H1 (cell line): ENCODE measurements around the gene SPATS2L. TPM values are rescaled to one million over a fixed set of nuclear protein-coding genes. Genes with fewer than 3 reads are reported as not detected.
A peak's percentile ranks its signal among the peaks of the same experiment; 100 is the strongest.

Experiments used
- CTCF ChIA-PET: fragments of 300-600 bp; sonication (Branson Sonifier 250); formaldehyde crosslinking; loops from one replicate; lab custom pipeline; 2021; ENCODE audit not compliant: partially characterized antibody; lab: Charles Lee
- POLR2A ChIA-PET: fragments of 300-600 bp; sonication (Branson Sonifier 250); formaldehyde crosslinking; loops from one replicate; lab custom pipeline; 2021; ENCODE audit warnings: inconsistent platforms; ENCODE audit not compliant: partially characterized antibody; lab: Charles Lee
- DNase-seq, 2 experiments: peaks; one replicate each; pipeline versions ENCODE4 v3.0.0 to v3.0.0-alpha.2; 2010 to 2022; ENCODE audit warnings: low spot score in 2 of 2, low read depth in 1 of 2, mixed read lengths in 1 of 2
- FAIRE-seq: peaks from 2 replicates; lab custom pipeline; 2011; peaks lifted over from hg19 to GRCh38; lab: Jason Lieb, UNC
- H2AFZ ChIP-seq: 2 replicates; pipeline ENCODE4 v1.8.1; 2012; ENCODE audit warnings: low read length, inconsistent platforms
- H2AK5ac ChIP-seq: 2 replicates; pipeline ENCODE4 v1.6.1; 2013; ENCODE audit warnings: low read depth, low read length
- H2BK120ac ChIP-seq: replicated peaks from 2 replicates; pipeline ENCODE3; 2013; ENCODE audit warnings: low read depth, low read length, inconsistent platforms
- H2BK12ac ChIP-seq: 2 replicates; pipeline ENCODE4 v1.6.1; 2013; ENCODE audit warnings: low read depth, low read length
- H2BK15ac ChIP-seq: 2 replicates; pipeline ENCODE4 v1.6.1; 2013; ENCODE audit warnings: low read length
- H2BK20ac ChIP-seq: 2 replicates; pipeline ENCODE4 v1.6.1; 2013; ENCODE audit warnings: low read length
- H2BK5ac ChIP-seq: 2 replicates; pipeline ENCODE4 v1.6.1; 2013; ENCODE audit warnings: low read depth, low read length
- H3K14ac ChIP-seq: 2 replicates; pipeline ENCODE4 v1.6.1; 2013; ENCODE audit warnings: inconsistent platforms; ENCODE audit not compliant: insufficient read length
- H3K18ac ChIP-seq: 2 replicates; pipeline ENCODE4 v1.6.1; 2013; ENCODE audit warnings: low read length; ENCODE audit errors: extremely low read depth
- H3K23ac ChIP-seq: 2 replicates; pipeline ENCODE4 v1.6.1; 2013; ENCODE audit warnings: inconsistent platforms; ENCODE audit not compliant: insufficient read length
- H3K23me2 ChIP-seq: 2 replicates; pipeline ENCODE4 v1.6.1; 2013; ENCODE audit warnings: low read depth, low read length
- H3K27ac ChIP-seq: 2 replicates; pipeline ENCODE4 v1.6.1; 2011; ENCODE audit warnings: low read depth, low read length, inconsistent platforms
- H3K27me3 ChIP-seq, 4 experiments: replicated peaks in 1 of 4; 1 replicate in 1 of 4; 2 replicates in 3 of 4; pipeline versions ENCODE4 v1.6.1 to v1.8.1; 2011 to 2013; ENCODE audit warnings: low read length in 3 of 4, mild to moderate bottlenecking in 3 of 4, inconsistent platforms in 2 of 4, mixed read lengths in 2 of 4, moderate library complexity in 1 of 4; ENCODE audit not compliant: control insufficient read depth in 3 of 4, insufficient read depth in 3 of 4; ENCODE audit errors: extremely low read depth in 1 of 4
- H3K36me3 ChIP-seq, 4 experiments: 2 replicates each; pipeline versions ENCODE4 v1.6.1 to v1.8.1; 2011 to 2013; ENCODE audit warnings: mild to moderate bottlenecking in 4 of 4, low read length in 3 of 4, moderate library complexity in 2 of 4, control low read depth in 1 of 4, inconsistent platforms in 1 of 4; ENCODE audit not compliant: insufficient read depth in 4 of 4, control insufficient read depth in 2 of 4
- H3K4ac ChIP-seq: replicated peaks from 2 replicates; pipeline ENCODE3; 2013; ENCODE audit warnings: low read length, low read depth, mixed read lengths, inconsistent platforms; ENCODE audit not compliant: insufficient read length
- H3K4me1 ChIP-seq, 4 experiments: replicated peaks in 1 of 4; 1 replicate in 1 of 4; 2 replicates in 3 of 4; pipeline versions ENCODE4 v1.6.1 to v1.8.1; 2011 to 2013; ENCODE audit warnings: low read length in 3 of 4, inconsistent platforms in 2 of 4, mixed read lengths in 1 of 4; ENCODE audit not compliant: insufficient read depth in 4 of 4, control insufficient read depth in 3 of 4
- H3K4me2 ChIP-seq, 2 experiments: 2 replicates each; pipeline versions ENCODE4 v1.6.1 to v1.8.1; 2011 to 2013; ENCODE audit warnings: low read depth in 2 of 2, low read length in 2 of 2, control low read depth in 1 of 2, inconsistent platforms in 1 of 2, mild to moderate bottlenecking in 1 of 2; ENCODE audit not compliant: insufficient read depth in 1 of 2
- H3K4me3 ChIP-seq, 4 experiments: fragments of 200-600, 300-600 bp in 1 of 4; sonication (generic), shearing (Covaris generic), sonication (Bioruptor Twin) in 1 of 4; 2 replicates each; pipeline versions ENCODE4 v1.5.1 to v1.8.1; 2011 to 2016; ENCODE audit warnings: low read length in 4 of 4, low read depth in 3 of 4, control low read depth in 2 of 4, inconsistent platforms in 2 of 4, mild to moderate bottlenecking in 2 of 4, mixed read lengths in 1 of 4, moderate library complexity in 1 of 4; ENCODE audit not compliant: insufficient read depth in 2 of 4; ENCODE audit errors: extremely low read depth in 1 of 4
- H3K56ac ChIP-seq: replicated peaks from 2 replicates; pipeline ENCODE3; 2013; ENCODE audit warnings: low read depth, mild to moderate bottlenecking, mixed read lengths, low read length, inconsistent platforms; ENCODE audit not compliant: insufficient read length
- H3K79me1 ChIP-seq: 2 replicates; pipeline ENCODE4 v1.6.1; 2013; ENCODE audit warnings: low read depth, low read length, control low read depth
- H3K79me2 ChIP-seq, 2 experiments: 2 replicates each; pipeline versions ENCODE4 v1.6.1 to v1.8.1; 2012 to 2013; ENCODE audit warnings: low read length in 2 of 2, mild to moderate bottlenecking in 2 of 2, inconsistent platforms in 1 of 2; ENCODE audit not compliant: insufficient read depth in 2 of 2, control insufficient read depth in 1 of 2
- H3K9ac ChIP-seq, 4 experiments: replicated peaks in 1 of 4; 1 replicate in 1 of 4; 2 replicates in 3 of 4; pipeline versions ENCODE4 v1.6.1 to v1.8.1; 2011 to 2013; ENCODE audit warnings: low read depth in 3 of 4, low read length in 3 of 4, control low read depth in 2 of 4, mild to moderate bottlenecking in 2 of 4, moderate library complexity in 2 of 4, inconsistent platforms in 1 of 4; ENCODE audit errors: extremely low read depth in 1 of 4
- H3K9me3 ChIP-seq, 2 experiments: 2 replicates each; pipeline versions ENCODE4 v1.6.1 to v1.8.1; 2012 to 2013; ENCODE audit warnings: mild to moderate bottlenecking in 2 of 2, moderate library complexity in 2 of 2, control low read depth in 1 of 2, inconsistent platforms in 1 of 2, low read depth in 1 of 2, low read length in 1 of 2, mixed read lengths in 1 of 2; ENCODE audit not compliant: insufficient read depth in 2 of 2
- H4K20me1 ChIP-seq, 2 experiments: replicated peaks in 1 of 2; 2 replicates each; pipeline versions ENCODE3 to v1.8.1; 2011 to 2013; ENCODE audit warnings: inconsistent platforms in 2 of 2, low read length in 2 of 2, mild to moderate bottlenecking in 1 of 2; ENCODE audit not compliant: insufficient read depth in 2 of 2, control insufficient read depth in 1 of 2
- H4K5ac ChIP-seq: 2 replicates; pipeline ENCODE4 v1.6.1; 2013; ENCODE audit warnings: low read length, low read depth, mixed read lengths, inconsistent platforms; ENCODE audit not compliant: insufficient read length
- H4K8ac ChIP-seq: 2 replicates; pipeline ENCODE4 v1.8.0; 2013; ENCODE audit warnings: mild to moderate bottlenecking, moderate library complexity, low read length, inconsistent platforms; ENCODE audit not compliant: insufficient read depth; ENCODE audit errors: extremely low read depth
- H4K91ac ChIP-seq: replicated peaks from 2 replicates; pipeline ENCODE3; 2013; ENCODE audit warnings: low read length, mixed read lengths, inconsistent platforms; ENCODE audit not compliant: insufficient read length
- NRF1 ChIP-seq: IDR thresholded peaks from 2 replicates; pipeline ENCODE4 v1.6.1; 2011; ENCODE audit warnings: mild to moderate bottlenecking, low read depth, low read length, improper control_type of control experiment
- PHF8 ChIP-seq: fragments of 200-600 bp; sonication (generic); conservative IDR thresholded peaks from 2 replicates; pipeline ENCODE4 v1.7.1; 2012; ENCODE audit warnings: low read depth, mild to moderate bottlenecking, inconsistent platforms, low read length, moderate library complexity
- SIRT6 ChIP-seq: IDR thresholded peaks from one replicate; pipeline ENCODE4 v1.7.1; 2012; ENCODE audit warnings: low read length, inconsistent platforms
- WGBS, 2 experiments: shearing (Covaris generic) in 1 of 2; methylation state at CpG; one replicate each; pipeline versions ENCODE4 v1.1.6 to v1.1.7; 2013 to 2015; ENCODE audit warnings: low lambda C conversion rate in 2 of 2, mixed read lengths in 2 of 2, inconsistent platforms in 1 of 2, low coverage in 1 of 2, missing lambda C conversion rate in 1 of 2; ENCODE audit not compliant: insufficient replicate concordance in 2 of 2, insufficient coverage in 1 of 2, insufficient read length in 1 of 2; ENCODE audit errors: extremely low coverage in 1 of 2, missing lambda C conversion rate in 1 of 2; 5-methylcytosine and 5-hydroxymethylcytosine counted together
- polyA plus RNA-seq, 7 experiments: library from polyadenylated mRNA; depleted of rRNA in 3 of 7; stranded (reverse) in 5 of 7; unstranded in 2 of 7; fragments of >200 nt in 5 of 7; fragments of 200-250 nt in 2 of 7; gene quantifications; 1 replicate in 5 of 7; 2 replicates in 1 of 7; 4 replicates in 1 of 7; pipeline versions ENCODE4 v1.2.1 to v1.2.3, GENCODE V29; 2011 to 2013; ENCODE audit warnings: missing spikeins in 2 of 7, mixed read lengths in 2 of 7
- total RNA-seq: library from RNA; stranded (reverse); fragmentation: NEBNext Ultra II Directional; extraction: Animal tissue kit (Norgen Biotek cat#: 25700); gene quantifications from 2 replicates; pipeline ENCODE4 v1.2.1, GENCODE V29; 2021
- TF ChIP-seq, protein P1 (sequence below): IDR thresholded peaks from 2 replicates; pipeline ENCODE4 v1.6.1; 2012; ENCODE audit warnings: inconsistent platforms

SPATS2L gene
- total and polyA plus RNA-seq, 2 of the 8 experiments (the other 6 are each of a cell fraction or from before 2014, with no cell fraction given), result 67.3 to 189 TPM

DNA sequence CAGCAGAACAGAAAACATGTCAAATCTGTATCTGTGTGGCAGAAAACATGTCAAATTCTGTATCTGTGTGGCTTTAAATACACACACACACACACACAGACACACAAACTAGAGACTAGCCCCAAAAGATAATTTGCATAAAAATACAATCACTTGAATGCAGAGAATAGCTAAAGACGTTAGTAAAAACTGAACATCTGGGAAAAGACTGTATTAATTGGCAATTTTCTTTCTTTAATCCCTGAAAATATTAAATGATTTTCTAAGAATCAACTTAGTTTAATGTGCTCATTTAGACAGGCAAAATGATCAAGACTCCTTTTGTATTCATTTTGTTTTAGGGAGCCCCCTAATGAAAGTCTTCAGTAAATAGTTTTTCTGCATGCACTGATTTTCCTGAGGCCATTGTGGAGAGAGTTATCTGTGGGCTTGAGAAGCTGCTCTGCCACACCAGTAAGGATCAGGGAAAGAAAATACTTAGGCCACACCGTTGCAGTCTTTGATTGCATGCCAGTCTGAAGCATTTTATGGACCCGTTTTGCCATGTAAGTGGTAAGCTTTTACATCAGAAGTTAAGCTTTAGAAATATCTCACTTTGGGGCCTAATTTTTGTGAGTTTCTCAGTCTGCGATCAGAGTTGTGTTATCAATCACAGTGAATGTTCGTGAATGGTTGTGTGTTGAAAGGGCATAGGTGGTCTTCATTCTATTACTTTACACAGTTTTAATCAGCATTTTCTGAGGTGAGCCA, 2.2 kb downstream of the SPATS2L start:
- H3K4me3 ChIP-seq, result peak overlapping the region; percentile 75 to 87 (median 80)
- peaks cover 9% of the 10 kb centered on the region for H3K23me2 ChIP-seq
- H2AFZ ChIP-seq, result no peak overlapping the region
- H3K9me3 ChIP-seq, result no peaks in the 10 kb centered on the region
- no peak overlapping the region for H3K14ac ChIP-seq
- H3K27me3 ChIP-seq, result no peaks in the 10 kb centered on the region
- H2BK15ac ChIP-seq, result no peak overlapping the region
- no peak for DNase-seq
- no peak overlapping the region for H3K4ac ChIP-seq
- no peak overlapping the region for H2BK20ac ChIP-seq
- H2BK120ac ChIP-seq, result peak overlapping the region; percentile 21
- H3K27ac ChIP-seq, result no peak overlapping the region
- H3K18ac ChIP-seq, result no peak overlapping the region
- H3K9ac ChIP-seq, result no peak overlapping the region; a peak in 1 of 7 replicates
- peak overlapping the region; percentile 8; the same call in 1 of the 2 replicates for H2BK5ac ChIP-seq
- ChIA-PET CTCF (interaction anchor here (0.5 to 0.8 kb wide), 3 partner anchors 21 to 204 kb away, joined by 3 to 4 read pairs (median 3); no protein-coding TSS in a partner anchor), POLR2A (interaction anchor here (0.6 to 1.6 kb wide), 7 partner anchors 13 to 113 kb away, joined by 3 to 5 read pairs (median 3); no protein-coding TSS in a partner anchor)
- WGBS, 2 experiments, result 34% methylated on average over 5 of the region's 5 CpGs; no CpG with 5 or more reads in 1 of the 2 experiments
- H3K4me2 ChIP-seq, result peak overlapping the region; percentile 74 to 95
- peaks cover 13 to 30% (median 23%) of the 10 kb centered on the region in 4 experiments; a peak in 6 of 7 replicates for H3K4me1 ChIP-seq
- 0 out of 2 replicates have a peak overlapping the region, but pooled peaks have one; percentile 0 for H2AK5ac ChIP-seq
- H3K36me3 ChIP-seq, result no peaks in the 10 kb centered on the region; a peak in 1 of 8 replicates
- peaks cover 6% of the 10 kb centered on the region for H3K79me1 ChIP-seq
- H2BK12ac ChIP-seq, result no peak overlapping the region
- peak overlapping the region; percentile 78 for H3K56ac ChIP-seq
- peak overlapping the region; percentile 60 for H4K5ac ChIP-seq
- FAIRE-seq, result no peak
- H4K20me1 ChIP-seq, result no peaks in the 10 kb centered on the region
- peak overlapping the region; percentile 2 for H4K91ac ChIP-seq
- H4K8ac ChIP-seq, result no peak overlapping the region
- H3K79me2 ChIP-seq, result peaks cover 48 to 86% of the 10 kb centered on the region in 2 experiments
- H3K23ac ChIP-seq, result no peak overlapping the region
- TF ChIP-seq SIRT6, result no peak
- no peak for TF ChIP-seq PHF8
- TF ChIP-seq NRF1, result no peak
- TF ChIP-seq, protein P1, sequence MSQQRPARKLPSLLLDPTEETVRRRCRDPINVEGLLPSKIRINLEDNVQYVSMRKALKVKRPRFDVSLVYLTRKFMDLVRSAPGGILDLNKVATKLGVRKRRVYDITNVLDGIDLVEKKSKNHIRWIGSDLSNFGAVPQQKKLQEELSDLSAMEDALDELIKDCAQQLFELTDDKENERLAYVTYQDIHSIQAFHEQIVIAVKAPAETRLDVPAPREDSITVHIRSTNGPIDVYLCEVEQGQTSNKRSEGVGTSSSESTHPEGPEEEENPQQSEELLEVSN, result no peak
